Stomach (tissue), 9 donors: Measurements from ENCODE around the gene MT1M. TPM values are rescaled to one million over a fixed set of nuclear protein-coding genes. Genes with fewer than 3 reads are reported as not detected.

ENCODE experiments used
- DNase-seq, 2 donors: peaks; one replicate each; pipeline versions ENCODE4 v3.0.0 to v3.0.0-alpha.2; 2013 to 2019
- H3K27ac ChIP-seq, 5 donors: fragments of 200-600 bp in 4 of 5; sonication (generic) in 4 of 5; one replicate each; pipeline ENCODE4 v1.5.1; 2013 to 2019; ENCODE audit warnings: mild to moderate bottlenecking in 1 of 5, moderate library complexity in 1 of 5
- H3K27me3 ChIP-seq, 3 donors: fragments of 200-600 bp; sonication (generic); one replicate each; pipeline ENCODE4 v1.5.1; 2017 to 2019; ENCODE audit warnings: mixed run types in 1 of 3
- H3K36me3 ChIP-seq, 4 donors: fragments of 200-600 bp; sonication (generic); 1 replicate in 3 of 4; 2 replicates in 1 of 4; pipeline ENCODE4 v1.5.1; 2016 to 2019
- H3K4me1 ChIP-seq, 4 donors: fragments of 200-600 bp; sonication (generic); one replicate each; pipeline ENCODE4 v1.5.1; 2016 to 2019
- H3K4me3 ChIP-seq, 4 donors: fragments of 200-600 bp; sonication (generic) in 3 of 4; one replicate each; pipeline ENCODE4 v1.5.1; 2016 to 2019; ENCODE audit warnings: mild to moderate bottlenecking in 1 of 4
- H3K9me3 ChIP-seq, 4 donors: fragments of 200-600 bp; sonication (generic); one replicate each; pipeline ENCODE4 v1.5.1; 2016 to 2019
- EP300 ChIP-seq: sonication (generic); formaldehyde crosslinking; IDR thresholded peaks from one replicate; pipeline ENCODE4 v1.6.1; 2017; ENCODE audit warnings: antibody characterized with exemption
- POLR2A ChIP-seq, 4 donors: fragments of 450-650 bp; IDR thresholded peaks; one replicate each; pipeline ENCODE4 v1.6.1; 2016; ENCODE audit warnings: antibody characterized with exemption in 4 of 4, control low read depth in 2 of 4, mild to moderate bottlenecking in 1 of 4, moderate library complexity in 1 of 4
- POLR2AphosphoS5 ChIP-seq, 3 donors: sonication (generic); formaldehyde crosslinking; IDR thresholded peaks; one replicate each; pipeline ENCODE4 v1.6.1; 2016; ENCODE audit warnings: antibody characterized with exemption in 3 of 3
- WGBS, 5 donors: extraction: QIAGEN DNeasy Blood & Tissue Kit in 3 of 5; methylation state at CpG; one replicate each; pipeline versions ENCODE4 v1.1.5 to v1.1.7; 2013 to 2018; 5-methylcytosine and 5-hydroxymethylcytosine counted together
- intact Hi-C: fragments of 100-400 bp; cut with DNase I; formaldehyde crosslinking; loops from one replicate; pipeline ENCODE4 v1.15.1; 2023; ENCODE audit warnings: low total_unique reads
- polyA plus RNA-seq, 3 donors: library from polyadenylated mRNA; stranded (reverse); fragments of 200-250 nt; gene quantifications; one replicate each; pipeline ENCODE4 v1.2.3, GENCODE V29; 2013
- total RNA-seq, 5 donors: library from RNA; depleted of rRNA; stranded (reverse); fragments of >200 nt; gene quantifications; one replicate each; pipeline versions ENCODE4 v1.1.0 to v1.2.3, GENCODE V29; 2014 to 2016
- TF ChIP-seq, protein P1 (sequence below), 7 experiments: fragments of 450-650 bp in 4 of 7; fragments of 200-600 bp in 3 of 7; sonication (generic) in 3 of 7; IDR thresholded peaks; one replicate each; pipeline ENCODE4 v1.5.1; 2016 to 2019; ENCODE audit warnings: antibody characterized with exemption in 7 of 7, control low read depth in 2 of 7, mild to moderate bottlenecking in 1 of 7
- donor health status: healthy with polysubstance abuse.
- donor health status: Bipolar disorder and iron deficiency.
- donor health status: healthy.

Gene MT1M
- total and polyA plus RNA-seq, 8 donors: 5.2 to 155 (median 57.4) TPM; not detected in 1

DNA sequence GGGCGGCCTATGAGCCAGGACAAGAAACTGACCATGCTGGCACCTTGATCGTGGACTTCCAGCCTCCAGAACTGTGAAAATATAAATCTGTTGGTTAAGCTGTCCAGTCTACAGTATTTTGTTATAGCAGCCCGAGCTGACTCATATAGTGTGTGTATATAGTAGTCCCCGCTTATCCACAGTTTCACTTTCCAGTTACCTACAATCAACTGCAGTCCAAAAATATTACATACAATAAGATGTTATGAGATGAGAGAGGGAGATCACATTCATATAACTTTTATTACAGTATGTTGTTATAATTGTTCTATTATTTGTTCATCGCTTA is 38.2 kb upstream of the MT1M start:
- no peak for DNase-seq
- intact Hi-C loops: no loop called here
- Histone ChIP-seq H3K9me3 (no peaks in the 10 kb centered on the region), H3K36me3 (no peaks in the 10 kb centered on the region), H3K27ac (no peak overlapping the region), H3K27me3 (peaks cover under 1 to 25% (median 15%) of the 10 kb centered on the region in 3 donors), H3K4me1 (peaks cover 4 to 7% (median 7%) of the 10 kb centered on the region in 4 donors), H3K4me3 (no peak overlapping the region)
- 82 to 94% (median 87%) methylated on average over 5 of the region's 5 CpGs for WGBS, 5 donors
- TF ChIP-seq, protein P1, sequence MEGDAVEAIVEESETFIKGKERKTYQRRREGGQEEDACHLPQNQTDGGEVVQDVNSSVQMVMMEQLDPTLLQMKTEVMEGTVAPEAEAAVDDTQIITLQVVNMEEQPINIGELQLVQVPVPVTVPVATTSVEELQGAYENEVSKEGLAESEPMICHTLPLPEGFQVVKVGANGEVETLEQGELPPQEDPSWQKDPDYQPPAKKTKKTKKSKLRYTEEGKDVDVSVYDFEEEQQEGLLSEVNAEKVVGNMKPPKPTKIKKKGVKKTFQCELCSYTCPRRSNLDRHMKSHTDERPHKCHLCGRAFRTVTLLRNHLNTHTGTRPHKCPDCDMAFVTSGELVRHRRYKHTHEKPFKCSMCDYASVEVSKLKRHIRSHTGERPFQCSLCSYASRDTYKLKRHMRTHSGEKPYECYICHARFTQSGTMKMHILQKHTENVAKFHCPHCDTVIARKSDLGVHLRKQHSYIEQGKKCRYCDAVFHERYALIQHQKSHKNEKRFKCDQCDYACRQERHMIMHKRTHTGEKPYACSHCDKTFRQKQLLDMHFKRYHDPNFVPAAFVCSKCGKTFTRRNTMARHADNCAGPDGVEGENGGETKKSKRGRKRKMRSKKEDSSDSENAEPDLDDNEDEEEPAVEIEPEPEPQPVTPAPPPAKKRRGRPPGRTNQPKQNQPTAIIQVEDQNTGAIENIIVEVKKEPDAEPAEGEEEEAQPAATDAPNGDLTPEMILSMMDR (IDR thresholded peaks at IDR 0.05): no peak

GRCh38 chr16:56600398-56600999 is 32.0 kb upstream of the MT1M start:
- no peaks in the 10 kb centered on the region for H3K4me1 ChIP-seq
- DNase-seq: peak; percentile 44 to 61
- no peak overlapping the region for H3K4me3 ChIP-seq
- intact Hi-C loops: no loop called here
- H3K36me3 ChIP-seq: no peaks in the 10 kb centered on the region
- no peak overlapping the region for H3K27ac ChIP-seq
- no peak for TF ChIP-seq POLR2A (IDR thresholded peaks at IDR 0.05)
- TF ChIP-seq POLR2AphosphoS5 (IDR thresholded peaks at IDR 0.05): no peak
- no peak for TF ChIP-seq EP300
- TF ChIP-seq, protein P1 (IDR thresholded peaks at IDR 0.05): peak in 5 of 7 experiments; percentile 43 to 64 (median 57)
- peaks cover 0 to 4% (median 0%) of the 10 kb centered on the region in 3 donors for H3K27me3 ChIP-seq
- WGBS, 5 donors: 30 to 35% (median 31%) methylated on average over 8 of the region's 8 CpGs
- H3K9me3 ChIP-seq: no peaks in the 10 kb centered on the region

DNA sequence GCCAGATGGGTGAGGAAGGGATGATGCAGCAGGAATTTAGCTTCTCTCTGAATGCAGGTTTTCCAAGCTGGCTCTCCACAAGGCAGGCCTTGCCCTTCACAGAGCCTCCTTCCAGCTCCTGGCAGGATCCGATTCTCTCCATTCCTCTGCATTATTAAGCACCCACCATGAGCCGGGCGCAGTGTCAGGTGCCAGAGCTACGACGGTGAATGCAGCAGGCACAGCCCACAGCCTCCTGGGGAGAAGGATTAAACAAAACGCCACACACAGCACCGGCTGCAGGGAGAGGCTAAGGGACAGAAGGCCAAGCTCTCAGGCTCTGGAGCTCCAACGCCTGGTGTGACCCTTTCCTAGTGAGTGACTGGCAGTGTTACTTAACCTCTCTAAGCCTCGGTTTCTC is 31.1 kb upstream of the MT1M start:
- intact Hi-C loops: no loop called here
- Histone ChIP-seq H3K4me3 (no peak overlapping the region), H3K4me1 (peaks cover 0 to 5% (median 2%) of the 10 kb centered on the region in 4 donors), H3K27ac (no peak overlapping the region), H3K9me3 (no peaks in the 10 kb centered on the region), H3K36me3 (no peaks in the 10 kb centered on the region), H3K27me3 (peaks cover 0 to 4% (median 0%) of the 10 kb centered on the region in 3 donors)
- 53 to 69% (median 58%) methylated on average over 9 of the region's 9 CpGs for WGBS, 5 donors
- TF ChIP-seq POLR2AphosphoS5 (IDR thresholded peaks at IDR 0.05) (no peak), POLR2A (IDR thresholded peaks at IDR 0.05) (no peak)
- no peak for DNase-seq

GRCh38 chr16:56603589-56603988 is 28.9 kb upstream of the MT1M start:
- no peak overlapping the region for H3K4me3 ChIP-seq
- H3K27ac ChIP-seq: peak overlapping the region in 1 of 5 donors; percentile 32
- H3K27me3 ChIP-seq: peaks cover 0 to 4% (median 0%) of the 10 kb centered on the region in 3 donors
- peak; percentile 61 to 75 for DNase-seq
- intact Hi-C loops: no loop called here
- H3K4me1 ChIP-seq: peaks cover 14 to 24% (median 20%) of the 10 kb centered on the region in 4 donors
- TF ChIP-seq, protein P1 (IDR thresholded peaks at IDR 0.05): peak in 5 of 7 experiments; percentile 20 to 68 (median 27)
- TF ChIP-seq EP300 (no peak), POLR2AphosphoS5 (IDR thresholded peaks at IDR 0.05) (peak in 1 of 3 donors; percentile 39)
- no peaks in the 10 kb centered on the region for H3K9me3 ChIP-seq
- 29 to 53% (median 39%) methylated on average over 4 of the region's 4 CpGs for WGBS, 5 donors
- no peaks in the 10 kb centered on the region for H3K36me3 ChIP-seq

DNA sequence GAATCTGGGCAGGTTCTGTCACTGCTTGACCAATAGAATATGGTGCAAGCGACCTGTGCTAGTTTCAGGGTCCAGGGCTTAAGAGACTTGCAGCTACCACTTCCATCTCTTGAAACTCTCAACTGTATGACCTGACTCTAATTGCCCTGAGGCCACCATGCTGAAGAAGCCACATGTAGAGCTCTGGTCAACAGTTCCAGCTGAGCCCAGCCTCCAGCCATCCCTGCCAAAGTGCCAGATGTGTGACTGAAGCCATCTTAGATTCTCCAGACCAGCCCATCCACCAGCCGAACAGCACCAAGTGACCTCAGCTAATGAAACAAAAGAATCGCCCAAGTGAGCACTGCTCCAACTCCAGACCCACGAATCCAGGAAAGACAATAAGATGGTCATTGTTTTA is 27.5 kb upstream of the MT1M start:
- H3K4me3 ChIP-seq: no peak overlapping the region
- H3K4me1 ChIP-seq: peaks cover 19 to 38% (median 31%) of the 10 kb centered on the region in 4 donors
- intact Hi-C loops: no loop called here
- H3K27ac ChIP-seq: peak overlapping the region in 3 of 5 donors; percentile 92 to 96 (median 93)
- H3K27me3 ChIP-seq: peaks cover 0 to 4% (median 0%) of the 10 kb centered on the region in 3 donors
- no peaks in the 10 kb centered on the region for H3K36me3 ChIP-seq
- 87 to 96% (median 89%) methylated on average over 4 of the region's 4 CpGs for WGBS, 5 donors
- TF ChIP-seq, protein P1 (IDR thresholded peaks at IDR 0.05): no peak
- no peak for TF ChIP-seq POLR2AphosphoS5 (IDR thresholded peaks at IDR 0.05)
- no peak for DNase-seq
- H3K9me3 ChIP-seq: no peaks in the 10 kb centered on the region
